Measurements from ENCODE around the gene EXOC2.

EXOC2 gene

DNA sequence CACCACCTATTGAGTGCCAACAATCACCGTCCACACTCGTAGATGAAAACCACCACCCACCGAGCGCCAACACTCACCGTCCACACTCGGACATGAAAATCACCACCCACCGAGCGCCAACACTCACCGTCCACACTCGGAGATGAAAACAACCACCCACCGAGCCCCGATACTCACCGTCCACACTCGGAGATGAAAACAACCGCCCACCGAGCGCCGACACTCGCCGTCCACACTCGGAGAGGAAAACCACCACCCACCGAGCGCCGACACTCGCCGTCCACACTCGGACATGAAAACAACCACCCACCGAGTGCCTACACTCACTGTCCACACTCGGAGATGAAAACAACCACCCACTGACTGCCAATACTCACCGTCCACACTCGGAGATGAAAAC, 172.1 kb downstream of the EXOC2 start:
- DNase-seq: no peak

DNA sequence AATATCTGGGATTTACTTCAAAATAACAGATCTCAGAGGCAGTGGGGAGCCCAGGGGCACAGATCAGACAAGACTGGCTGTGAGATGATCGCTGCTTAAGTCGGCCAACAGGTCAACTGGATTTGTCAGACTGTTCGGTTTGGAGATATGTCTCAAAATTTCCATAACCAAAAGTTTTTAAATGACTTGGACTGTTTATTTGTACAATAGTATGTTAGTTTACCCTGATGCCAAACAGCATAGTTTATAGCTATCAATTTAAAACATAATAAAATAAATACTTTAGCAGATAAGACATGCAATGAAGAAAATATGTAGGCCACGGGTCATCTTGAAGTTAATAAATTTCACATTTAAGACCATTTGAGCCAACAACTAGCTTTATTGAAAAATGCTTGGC, 174.7 kb downstream of the EXOC2 start:
- no peak for DNase-seq

DNA sequence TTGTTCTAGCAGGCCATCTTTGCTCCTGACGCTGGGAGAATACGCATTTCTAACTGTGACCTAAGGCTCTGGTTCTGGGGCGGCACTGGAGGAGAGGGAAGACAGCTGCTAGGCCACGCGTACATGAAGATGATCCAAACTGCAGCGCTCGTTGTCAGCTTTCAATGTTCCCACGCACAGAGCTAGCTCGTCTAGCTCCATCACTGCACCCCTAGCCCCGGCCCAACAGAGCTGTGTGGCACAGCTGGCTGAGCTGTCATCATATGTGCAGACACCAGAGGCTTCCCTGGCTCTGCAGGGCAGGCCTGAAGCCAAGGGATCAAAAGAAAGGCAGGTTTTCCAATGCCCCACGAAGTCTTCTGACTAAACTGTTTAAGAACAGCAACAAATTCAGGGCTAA, 176.7 kb downstream of the EXOC2 start:
- no peak for DNase-seq

DNA sequence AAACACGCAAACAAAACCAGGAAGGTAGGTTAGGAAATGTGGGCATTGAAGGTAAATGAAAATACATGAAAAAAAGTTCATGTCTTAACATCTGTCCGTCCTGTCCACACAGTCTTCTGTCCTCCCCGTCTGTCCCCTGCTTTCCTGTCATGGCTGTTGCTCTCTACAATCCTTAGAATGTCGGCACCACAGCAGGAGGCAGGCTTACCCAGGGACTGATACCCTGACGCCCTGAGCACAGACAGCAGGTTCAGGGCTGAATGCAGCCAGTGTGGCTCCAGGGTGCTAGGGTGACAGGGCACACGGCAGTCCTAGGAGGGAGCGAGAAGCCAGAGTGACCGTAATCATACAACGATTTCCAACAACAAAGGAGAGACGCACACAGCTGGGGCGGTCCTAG, 177.7 kb downstream of the EXOC2 start:
- no peak for DNase-seq

DNA sequence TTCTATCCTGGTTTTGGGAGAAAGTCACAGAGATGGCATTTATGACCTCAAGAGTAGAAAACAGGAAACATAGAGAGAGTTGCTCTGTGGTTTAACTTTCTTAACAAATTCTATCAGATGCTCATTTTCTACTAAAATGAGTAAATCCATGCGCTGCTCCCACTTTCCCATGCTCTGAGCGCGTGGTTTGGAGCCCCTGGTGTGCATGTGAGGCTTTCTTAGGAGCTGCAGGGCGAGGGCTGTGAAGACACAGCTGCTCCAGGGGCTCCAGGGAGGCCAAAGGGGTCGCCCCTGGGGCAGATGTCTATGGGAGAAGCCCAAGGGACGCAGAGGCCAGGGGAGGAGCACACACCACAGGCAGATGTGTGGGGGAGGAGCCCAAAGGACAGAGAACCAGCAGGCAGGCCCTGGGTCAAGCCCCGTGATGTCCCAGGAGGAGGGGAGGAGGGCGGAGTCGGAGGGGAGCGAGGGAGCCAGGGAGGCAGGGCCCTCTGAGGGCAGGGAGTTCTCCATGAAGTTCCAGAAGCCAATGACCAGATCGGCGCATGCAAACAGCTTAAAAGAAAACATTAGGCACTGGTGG, 178.5 kb downstream of the EXOC2 start:
- no peak for DNase-seq

DNA sequence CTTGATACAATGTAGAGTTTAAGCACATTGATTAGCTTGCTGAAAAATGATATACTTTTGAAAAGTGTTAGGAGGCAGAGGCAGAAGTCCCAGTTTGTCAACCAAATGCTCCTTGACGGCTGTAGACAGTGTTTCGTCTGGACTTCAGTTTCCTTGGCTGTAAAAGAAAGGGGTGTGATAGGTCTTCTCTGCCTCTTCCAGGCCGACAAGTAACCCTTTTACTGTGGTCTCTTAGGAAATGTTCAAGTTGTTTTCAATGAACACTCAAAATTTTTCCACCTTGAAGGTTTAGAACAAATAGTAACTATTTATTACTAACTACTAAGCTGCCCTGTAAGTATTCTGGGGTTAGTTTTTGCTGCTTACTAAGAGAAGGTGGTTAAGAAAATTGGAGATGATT, 179.0 kb downstream of the EXOC2 start:
- DNase-seq: no peak

DNA sequence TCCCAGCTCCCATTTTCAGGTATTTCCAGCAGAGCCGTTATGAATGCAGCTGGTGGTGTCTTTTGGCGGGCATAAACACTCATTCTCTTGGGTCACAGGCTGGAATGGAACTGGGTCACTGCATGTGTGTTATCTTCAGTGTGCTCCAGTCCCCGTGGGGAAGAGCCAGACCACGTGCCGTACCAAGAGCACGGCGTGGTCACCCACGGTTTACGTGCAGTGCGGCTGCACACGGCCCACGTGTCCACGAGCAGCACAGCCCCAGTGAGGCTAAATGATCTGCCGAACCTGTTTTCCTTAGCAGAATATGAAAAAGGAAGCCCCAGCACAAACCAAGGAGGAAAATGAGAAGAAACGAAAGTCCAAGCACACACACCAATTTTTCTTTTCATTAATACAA, 179.9 kb downstream of the EXOC2 start:
- DNase-seq: no peak

DNA sequence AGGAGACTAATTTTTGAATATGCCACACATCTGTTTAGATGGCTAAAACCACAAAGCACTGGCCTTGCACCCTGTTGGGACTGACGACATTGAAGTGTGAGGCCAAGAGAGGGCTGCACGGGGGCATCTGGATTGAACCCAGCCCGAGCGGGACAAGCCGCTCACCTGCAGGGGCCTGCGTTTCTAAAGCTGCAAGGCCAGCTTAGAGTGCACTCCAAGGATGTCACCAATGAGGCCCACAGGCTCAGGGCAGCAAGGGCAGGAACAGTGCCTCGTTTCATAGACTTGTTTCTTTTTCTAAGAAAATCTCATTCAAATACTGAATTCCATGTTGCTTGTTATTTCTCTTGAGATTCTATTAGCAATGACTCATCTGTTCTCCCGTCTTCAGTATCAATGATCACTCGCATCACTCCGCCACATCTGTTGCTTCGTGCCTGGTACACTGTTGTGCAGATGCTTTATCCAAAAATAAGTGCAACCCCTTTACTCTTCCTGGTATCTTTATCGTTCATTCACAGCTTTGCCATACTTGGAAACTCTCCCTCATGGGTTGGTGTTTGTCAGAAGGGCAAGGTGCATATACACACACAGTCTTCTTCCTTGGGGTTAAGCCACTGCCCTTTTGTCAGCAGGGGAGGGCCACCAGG, 181.3 kb downstream of the EXOC2 start:
- no peak for DNase-seq

DNA sequence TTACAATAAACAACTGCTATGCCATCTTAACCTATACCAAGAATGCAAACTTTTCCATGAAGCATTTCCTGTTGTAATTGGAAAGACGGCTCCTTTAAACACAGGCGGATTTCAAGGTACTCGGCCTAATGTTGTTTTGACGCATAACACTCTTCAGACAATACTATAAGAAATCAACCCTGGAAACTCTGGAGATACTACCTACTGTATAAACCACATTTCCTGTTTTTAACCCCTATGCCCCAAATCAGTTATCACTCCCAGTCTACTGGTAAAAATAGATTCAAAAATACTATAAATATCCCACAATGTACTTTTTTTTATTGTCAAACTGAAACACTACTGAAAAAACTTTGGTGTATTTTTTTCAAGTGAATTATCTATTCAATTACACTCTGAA, 183.3 kb downstream of the EXOC2 start:
- DNase-seq: no peak

DNA sequence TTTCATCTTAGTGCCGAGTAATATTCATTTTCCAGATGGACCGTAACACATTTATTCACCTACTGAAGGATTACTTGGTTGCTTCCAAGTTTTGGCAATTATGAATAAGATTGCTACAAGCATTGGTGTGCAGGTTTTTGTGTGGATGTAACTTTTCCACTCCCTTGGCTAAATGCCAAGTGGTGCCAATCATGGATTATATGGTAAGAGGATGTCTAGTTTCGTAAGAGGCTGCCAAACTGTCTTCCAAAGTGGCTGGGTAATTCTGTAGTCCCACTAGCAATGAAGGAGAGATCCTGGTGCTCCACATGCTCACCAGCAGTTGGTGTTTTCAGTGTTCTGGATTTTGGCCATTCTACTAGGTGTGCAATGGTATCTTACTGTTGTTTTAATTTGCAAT, 184.3 kb downstream of the EXOC2 start:
- DNase-seq: no peak

DNA sequence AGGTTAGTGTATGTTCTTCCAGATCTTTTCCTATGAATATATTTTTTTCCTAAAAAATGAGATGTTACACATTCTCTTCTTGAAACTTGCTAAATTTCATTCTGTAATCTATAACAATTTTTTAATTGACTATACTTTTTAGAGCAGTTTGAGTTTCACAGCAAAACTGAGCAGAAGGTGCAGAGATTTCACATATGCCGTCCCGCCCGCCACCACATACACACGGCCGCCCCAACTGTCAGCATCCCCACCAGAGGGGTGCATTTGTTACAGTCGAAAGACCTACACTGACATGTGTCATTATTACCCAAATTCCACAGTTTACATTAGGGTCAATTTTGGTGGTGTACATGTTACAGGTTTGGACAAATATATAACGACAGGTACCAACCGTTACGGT, 184.9 kb downstream of the EXOC2 start:
- DNase-seq: no peak

DNA sequence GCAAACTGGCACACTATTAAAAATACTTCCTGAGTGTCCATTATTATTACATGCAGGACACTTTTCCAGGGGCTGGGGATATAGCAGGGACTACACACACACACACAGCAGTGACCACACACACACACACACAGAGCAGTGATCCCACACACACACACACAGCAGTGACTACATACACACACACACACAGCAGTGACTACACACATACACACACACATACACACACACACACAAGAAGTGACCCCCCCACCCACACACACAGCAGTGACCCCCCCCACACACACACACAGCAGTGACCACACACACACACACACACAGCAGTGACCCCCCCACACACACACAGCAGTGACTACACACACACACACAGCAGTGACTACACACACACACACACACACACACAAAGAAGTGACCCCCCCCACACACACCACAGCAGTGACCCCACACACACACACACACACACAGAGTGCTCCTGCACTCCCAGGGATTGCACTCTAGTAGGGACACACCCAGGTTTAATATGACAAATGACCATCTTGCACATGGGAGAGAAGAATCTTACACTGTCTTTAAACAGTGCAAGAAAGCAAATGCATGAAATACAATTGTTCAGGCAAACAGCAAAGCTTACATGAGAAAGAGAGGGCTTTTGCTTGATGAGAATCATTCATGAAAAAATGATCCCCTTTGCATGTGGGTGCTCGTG, 185.9 kb downstream of the EXOC2 start:
- DNase-seq: no peak

DNA sequence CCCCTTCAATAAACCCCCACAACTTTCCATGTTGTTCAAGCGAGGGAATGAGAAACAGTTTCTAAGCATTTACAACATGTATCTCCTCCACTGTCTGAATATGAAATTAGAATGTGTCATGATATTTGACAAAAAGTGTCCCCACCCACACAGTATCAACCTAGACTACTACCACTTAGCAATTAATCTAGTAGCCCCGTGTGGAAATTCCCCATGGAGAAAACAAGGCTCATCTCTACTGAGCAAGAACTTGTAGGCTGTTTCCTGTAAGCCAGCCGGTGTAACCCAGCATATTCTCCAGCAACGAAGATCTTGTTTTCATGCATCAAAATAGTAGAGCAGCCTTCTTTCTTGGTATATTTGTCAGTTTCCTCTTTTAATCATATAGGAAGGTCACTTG, 186.4 kb downstream of the EXOC2 start:
- DNase-seq: no peak

DNA sequence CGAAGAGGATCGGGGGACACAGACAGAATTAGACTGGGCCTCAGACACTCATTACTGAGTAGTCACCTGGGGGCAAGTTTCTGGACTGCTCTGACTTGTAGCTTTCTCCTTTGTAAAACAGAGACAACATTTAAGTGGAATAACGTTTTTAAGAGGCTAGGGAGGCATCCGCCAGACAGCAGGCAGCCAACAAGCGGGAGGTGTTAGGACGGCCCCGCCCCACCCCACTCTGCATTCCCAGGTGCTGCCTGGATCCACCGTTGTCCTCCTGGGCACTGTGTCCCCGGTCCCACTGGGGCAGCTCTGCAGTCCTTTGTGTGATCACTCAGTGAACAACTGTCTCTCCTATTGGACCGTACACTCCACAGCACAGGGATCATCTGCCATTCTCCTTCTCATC, 187.6 kb downstream of the EXOC2 start:
- no peak for DNase-seq

DNA sequence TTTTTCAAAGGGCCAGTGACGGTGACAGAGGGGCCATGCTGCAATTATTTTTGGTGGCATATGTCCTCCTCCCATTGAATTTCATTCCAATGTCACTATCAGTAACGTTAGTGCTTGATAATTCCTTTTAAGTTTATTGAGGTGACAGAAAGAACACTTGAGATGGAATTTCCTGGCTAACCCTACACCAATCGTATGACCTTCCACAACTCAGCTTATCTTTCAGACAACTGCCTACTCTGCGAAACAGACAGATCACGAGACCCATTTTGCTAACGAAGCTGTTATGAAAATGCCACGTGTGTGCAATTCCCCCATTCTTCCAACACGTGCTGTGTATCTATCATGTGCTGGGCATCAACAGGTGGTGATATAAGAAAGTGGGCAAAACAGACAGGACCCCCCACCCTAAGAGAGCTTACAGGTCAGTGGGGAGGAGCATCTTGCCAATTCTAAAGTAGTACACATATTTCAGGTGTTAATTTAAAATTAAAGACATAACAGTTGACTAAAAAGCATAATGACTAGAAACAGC, 188.4 kb downstream of the EXOC2 start:
- DNase-seq: no peak

DNA sequence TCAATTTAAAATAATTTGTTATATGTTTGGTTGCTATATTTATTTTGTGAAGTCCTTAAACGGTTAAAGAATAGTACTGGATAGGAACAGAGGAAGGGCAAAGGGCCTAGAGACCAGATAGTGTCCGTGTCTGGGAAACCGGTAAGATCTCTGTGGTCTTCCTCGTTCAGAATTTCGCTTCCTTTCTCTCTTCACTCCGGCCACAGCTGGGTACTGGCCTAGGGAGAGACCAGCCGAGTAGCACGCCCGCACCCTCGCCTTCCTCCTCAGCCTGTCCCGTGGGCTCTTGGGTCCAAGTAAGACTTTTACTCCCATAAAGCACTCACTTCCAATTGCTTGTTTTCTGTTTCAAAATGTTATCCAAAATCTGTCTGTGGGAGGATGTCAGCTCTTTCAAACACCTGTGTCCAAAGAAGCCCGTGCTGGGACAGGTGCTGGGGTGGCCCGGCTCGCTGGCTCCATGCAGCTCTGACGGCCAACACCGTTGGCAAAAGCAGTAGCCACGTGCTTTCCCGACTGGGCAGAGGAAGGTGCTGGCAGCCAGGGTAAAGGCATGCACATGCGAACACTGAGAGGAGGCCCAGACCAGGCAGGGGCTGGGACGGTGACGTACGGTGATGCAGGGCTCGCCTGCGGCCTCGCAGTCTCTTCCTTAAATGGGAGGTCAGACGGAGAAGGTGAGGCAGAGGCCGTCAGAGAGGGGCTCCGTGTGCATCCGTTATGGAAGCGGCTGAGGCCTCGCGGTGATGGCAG, 189.2 kb downstream of the EXOC2 start:
- no peak for DNase-seq

DNA sequence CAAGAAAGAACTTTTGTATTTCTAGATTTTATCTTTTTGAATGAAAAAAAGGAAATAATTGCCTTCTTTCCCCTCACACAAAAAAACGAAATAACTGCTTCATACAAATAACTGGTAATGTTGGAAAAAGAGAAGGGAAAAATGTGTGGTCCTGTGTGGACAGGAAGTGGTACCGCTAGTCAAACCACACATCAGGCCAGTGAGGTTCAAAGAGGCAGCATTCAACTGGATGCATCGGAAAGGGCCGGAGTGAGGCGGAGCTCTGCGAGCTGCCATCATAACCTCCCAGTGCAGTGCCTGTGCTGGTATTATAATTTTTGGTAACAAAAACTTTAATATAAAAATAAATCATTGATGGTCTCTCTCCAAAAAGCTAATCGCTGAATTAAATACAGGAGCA, 190.2 kb downstream of the EXOC2 start:
- DNase-seq: no peak

DNA sequence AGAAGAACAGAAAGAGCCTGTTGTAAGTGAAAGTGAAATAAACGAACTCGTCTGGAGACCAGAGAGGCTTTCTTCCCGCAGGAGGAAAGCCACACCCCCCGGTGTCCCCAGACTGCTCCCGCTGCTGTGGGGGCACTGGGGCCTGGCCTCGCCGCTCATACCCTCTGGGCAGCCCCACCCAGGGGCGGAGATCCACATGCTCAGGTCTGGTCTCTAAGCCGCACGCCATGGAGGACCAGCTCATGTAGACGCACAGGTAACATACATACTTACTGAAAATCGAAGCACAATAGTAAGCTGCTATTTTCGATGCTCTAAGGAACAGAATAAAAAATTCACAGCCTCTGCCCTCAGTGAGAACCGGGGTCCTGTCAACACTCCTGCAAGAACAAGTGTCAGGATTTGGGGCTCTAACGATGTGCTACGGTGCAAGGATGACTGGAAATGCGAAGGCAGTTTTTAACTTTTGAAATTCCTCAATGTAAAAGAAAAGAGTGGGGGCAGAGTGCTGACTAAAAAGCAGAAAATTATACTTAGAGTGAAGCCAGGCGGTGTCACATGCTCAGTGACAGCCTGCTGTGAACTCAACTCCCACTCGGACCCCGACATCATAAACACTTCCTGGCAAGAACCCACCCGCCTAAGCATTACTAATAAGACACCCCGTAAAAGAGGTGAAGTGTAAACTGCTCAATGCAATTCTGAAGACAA, 190.9 kb downstream of the EXOC2 start:
- no peak for DNase-seq

DNA sequence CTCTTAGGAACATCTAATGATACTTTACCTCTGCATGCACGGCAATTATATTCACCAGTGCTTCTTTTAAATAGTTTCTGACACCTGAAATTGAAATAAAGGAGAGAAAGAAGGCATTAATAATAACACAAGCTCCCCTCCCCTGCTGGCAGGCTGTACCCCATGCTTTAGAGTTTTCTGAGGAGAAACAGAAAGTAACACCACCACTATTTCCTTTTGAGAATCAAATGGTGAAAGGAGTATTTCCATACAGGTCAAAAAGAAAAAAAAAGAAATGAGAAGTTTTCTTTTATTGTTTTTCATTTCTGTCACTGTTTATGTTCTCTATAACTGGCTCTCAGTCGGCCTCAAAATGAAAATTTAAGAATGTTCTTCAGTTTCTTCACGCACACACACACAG, 193.3 kb downstream of the EXOC2 start:
- DNase-seq: no peak

DNA sequence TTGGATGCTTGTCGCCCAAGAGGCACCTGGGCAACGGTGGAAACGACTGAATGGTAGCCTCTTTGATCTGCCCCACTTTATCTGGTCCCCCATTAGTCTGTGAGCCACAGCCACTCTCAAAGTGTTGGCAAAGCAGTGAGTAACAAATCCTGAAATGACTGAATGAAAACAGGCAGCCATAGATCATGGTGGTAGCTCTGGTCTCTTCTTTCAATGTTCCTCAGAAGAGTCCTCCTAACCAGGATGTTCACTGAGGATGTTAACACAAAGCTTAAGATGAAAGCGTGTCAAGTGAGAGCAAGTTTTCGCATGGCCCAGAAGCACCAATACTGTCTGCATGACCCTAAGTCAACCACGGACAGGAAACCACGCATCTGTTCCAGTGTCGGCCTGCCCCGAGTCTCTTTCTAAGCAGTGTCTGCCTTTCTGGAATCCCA, 194.1 kb downstream of the EXOC2 start:
- DNase-seq: no peak

DNA sequence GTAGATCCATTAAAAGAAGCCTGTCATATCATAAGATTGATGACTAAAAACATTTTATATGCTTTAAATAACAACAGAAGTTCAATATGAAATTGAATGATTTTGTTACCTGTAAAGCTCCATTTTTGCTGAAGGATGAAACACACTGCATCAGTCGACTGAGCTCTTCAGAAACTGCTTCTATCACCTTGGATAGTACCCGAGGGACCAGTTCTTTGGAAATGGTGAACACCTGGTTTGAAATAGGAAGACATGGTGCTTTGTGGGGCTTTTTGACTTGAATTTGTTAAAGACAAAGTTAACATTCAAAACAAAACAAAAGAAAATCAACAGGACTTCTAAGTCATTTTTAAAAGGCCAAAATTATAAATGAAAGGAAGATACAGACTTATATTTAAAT, 195.7 kb downstream of the EXOC2 start:
- no peak for DNase-seq

DNA sequence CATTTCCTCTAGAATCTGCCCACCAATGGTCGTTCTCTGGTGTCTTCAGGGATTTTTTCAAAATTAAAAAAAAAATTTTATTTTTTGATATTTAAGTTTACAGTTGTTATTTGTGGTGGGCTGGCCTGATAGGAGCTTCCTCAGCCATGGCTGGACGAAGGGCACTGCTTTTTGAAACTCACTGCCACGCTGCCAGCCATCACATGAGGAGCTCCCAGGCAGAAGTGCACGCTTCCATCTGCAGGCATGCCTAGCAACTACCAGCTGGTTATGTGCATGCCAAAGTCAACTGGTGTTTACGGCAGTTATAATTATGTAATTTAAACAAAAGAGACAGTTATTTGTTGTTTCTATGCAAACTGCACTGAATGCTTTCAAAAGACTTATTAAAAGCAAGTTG, 196.3 kb downstream of the EXOC2 start:
- no peak for DNase-seq

DNA sequence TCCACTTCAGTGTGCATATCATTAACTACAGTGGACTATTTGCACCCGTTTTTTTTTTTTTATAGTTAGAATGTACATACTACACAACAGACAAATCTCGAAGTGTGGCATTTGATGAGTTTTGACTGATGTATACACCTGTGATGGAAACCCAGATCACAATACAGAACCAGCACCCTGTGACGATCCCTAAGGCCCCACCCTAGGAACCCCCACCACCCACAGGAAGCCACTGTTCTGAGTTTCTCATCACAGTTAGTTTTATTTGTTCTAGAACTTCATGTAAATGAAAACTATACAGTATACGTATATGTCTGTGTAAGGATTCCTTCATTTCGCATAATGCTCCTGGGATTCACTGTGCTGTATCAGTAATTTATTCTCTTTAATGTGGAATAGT, 198.5 kb downstream of the EXOC2 start:
- no peak for DNase-seq

All from C1 segment of cervical spinal cord (tissue), 14 donors.